Prostate gland (tissue), 2 donors: ENCODE measurements around the gene REEP6. TPM values are rescaled to one million over a fixed set of nuclear protein-coding genes. Genes with fewer than 3 reads are reported as not detected.

ENCODE experiments used
- DNase-seq: peaks from one replicate; pipeline ENCODE4 v3.0.0-alpha.2; 2019; ENCODE audit warnings: low spot score
- H3K27ac ChIP-seq, 2 donors: fragments of 200-600 bp; sonication (generic); 2 replicates each; pipeline ENCODE4 v1.5.1; 2017 to 2019
- H3K27me3 ChIP-seq: fragments of 200-600 bp; sonication (generic); replicated peaks from 2 replicates; pipeline ENCODE4 v1.5.1; 2019; ENCODE audit not compliant: insufficient read depth
- H3K36me3 ChIP-seq, 2 donors: fragments of 200-600 bp; sonication (generic); 1 replicate in 1 of 2; 2 replicates in 1 of 2; pipeline versions ENCODE4 v1.5.1 to v1.8.1; 2017 to 2019
- H3K4me1 ChIP-seq: fragments of 200-600 bp; sonication (generic); replicated peaks from 2 replicates; pipeline ENCODE4 v1.5.1; 2019
- H3K4me3 ChIP-seq, 2 donors: fragments of 200-600 bp; sonication (generic); 2 replicates each; pipeline ENCODE4 v1.5.1; 2017 to 2019
- H3K9me3 ChIP-seq: fragments of 200-600 bp; sonication (generic); 2 replicates; pipeline ENCODE4 v1.5.1; 2017
- CTCF ChIP-seq, 4 experiments: fragments of 200-600 bp in 2 of 4; fragments of 450-650 bp in 2 of 4; sonication (generic) in 2 of 4; IDR thresholded peaks; 1 replicate in 3 of 4; 2 replicates in 1 of 4; pipeline ENCODE4 v1.5.1; 2016 to 2019; ENCODE audit warnings: antibody characterized with exemption in 4 of 4, mild to moderate bottlenecking in 2 of 4, moderate library complexity in 2 of 4
- POLR2A ChIP-seq: fragments of 450-650 bp; IDR thresholded peaks from one replicate; pipeline ENCODE4 v1.6.1; 2016; ENCODE audit warnings: antibody characterized with exemption, mild to moderate bottlenecking
- POLR2AphosphoS5 ChIP-seq: sonication (generic); formaldehyde crosslinking; IDR thresholded peaks from one replicate; pipeline ENCODE4 v1.6.1; 2017; ENCODE audit warnings: antibody characterized with exemption
- WGBS: methylation state at CpG from one replicate; pipeline ENCODE4 v1.1.5; 2018; 5-methylcytosine and 5-hydroxymethylcytosine counted together
- intact Hi-C: fragments of 100-400 bp; cut with DNase I; formaldehyde crosslinking; loops from one replicate; pipeline ENCODE4 v1.14.2; 2022
- total RNA-seq, 2 donors: library from RNA; depleted of rRNA; stranded (reverse); fragments of >200 nt; gene quantifications; one replicate each; pipeline ENCODE4 v1.1.0, GENCODE V29; 2016

The REEP6 gene
- total RNA-seq, 2 donors from 2014 or later, result 61.9 to 349 TPM

GRCh38 chr19:1457892-1458291 is 33.1 kb upstream of the REEP6 start:
- DNase-seq, result no peak
- Histone ChIP-seq H3K9me3 (no peaks in the 10 kb centered on the region), H3K36me3 (no peaks in the 10 kb centered on the region), H3K27ac (no peak overlapping the region), H3K27me3 (peaks cover 23% of the 10 kb centered on the region), H3K4me3 (no peak overlapping the region), H3K4me1 (peaks cover 4% of the 10 kb centered on the region)
- TF ChIP-seq POLR2A (no peak), POLR2AphosphoS5 (no peak), CTCF (IDR thresholded peaks at IDR 0.05) (no peak)
- 82% methylated on average over 16 of the region's 16 CpGs for WGBS
- intact Hi-C loops, result no loop called here

GRCh38 chr19:1459479-1459878 is 31.5 kb upstream of the REEP6 start:
- H3K9me3 ChIP-seq, result no peaks in the 10 kb centered on the region
- no peak overlapping the region for H3K4me3 ChIP-seq
- H3K27ac ChIP-seq, result no peak overlapping the region
- H3K36me3 ChIP-seq, result no peaks in the 10 kb centered on the region
- H3K27me3 ChIP-seq, result peaks cover 19% of the 10 kb centered on the region
- 81% methylated on average over 9 of the region's 9 CpGs for WGBS
- intact Hi-C loops, result no loop called here
- TF ChIP-seq POLR2A, result no peak
- no peak for TF ChIP-seq CTCF (IDR thresholded peaks at IDR 0.05)
- TF ChIP-seq POLR2AphosphoS5, result no peak
- DNase-seq, result no peak
- peaks cover 4% of the 10 kb centered on the region for H3K4me1 ChIP-seq

- intact Hi-C loops, result no loop called here
- peaks cover 17% of the 10 kb centered on the region for H3K27me3 ChIP-seq
Measured at GRCh38 chr19:1460033-1460995, 30.7 kb upstream of the REEP6 start.

GRCh38 chr19:1461862-1462261 is 29.1 kb upstream of the REEP6 start:
- peaks cover 7% of the 10 kb centered on the region for H3K27me3 ChIP-seq
- WGBS, result 94% methylated on average over 24 of the region's 24 CpGs
- no peaks in the 10 kb centered on the region for H3K9me3 ChIP-seq
- intact Hi-C loops, result no loop called here
- TF ChIP-seq CTCF (IDR thresholded peaks at IDR 0.05), result no peak
- TF ChIP-seq POLR2AphosphoS5, result no peak
- no peak for TF ChIP-seq POLR2A
- H3K4me3 ChIP-seq, result no peak overlapping the region
- no peaks in the 10 kb centered on the region for H3K36me3 ChIP-seq
- H3K27ac ChIP-seq, result no peak overlapping the region
- H3K4me1 ChIP-seq, result no peaks in the 10 kb centered on the region
- no peak for DNase-seq

More at GRCh38 chr19:1460033-1460995, 30.7 kb upstream of the REEP6 start:
- no peak for DNase-seq
- Histone ChIP-seq H3K27ac (no peak overlapping the region), H3K9me3 (no peaks in the 10 kb centered on the region), H3K36me3 (no peaks in the 10 kb centered on the region), H3K4me1 (peaks cover 3% of the 10 kb centered on the region), H3K4me3 (no peak overlapping the region)
- 93% methylated on average over 36 of the region's 36 CpGs for WGBS
- TF ChIP-seq POLR2A, result no peak
- TF ChIP-seq CTCF (IDR thresholded peaks at IDR 0.05), result no peak
- no peak for TF ChIP-seq POLR2AphosphoS5
